ENCODE data around the gene FOXP4.

The FOXP4 gene

GRCh38 chr6:41530476-41530875 is 15.7 kb upstream of the FOXP4 start:
- no peak for DNase-seq
- peaks cover 46% of the 10 kb centered on the region for H3K4me1 Mint-ChIP-seq
- no peak overlapping the region for H3K27ac Mint-ChIP-seq
- peaks cover 96% of the 10 kb centered on the region for H3K27me3 Mint-ChIP-seq
- CTCF ChIA-PET = no interaction called here
- H3K36me3 Mint-ChIP-seq = peaks cover 2% of the 10 kb centered on the region
- H3K4me3 Mint-ChIP-seq = no peak overlapping the region
- no peaks in the 10 kb centered on the region for H3K9me3 Mint-ChIP-seq

- H3K27me3 Mint-ChIP-seq = peaks cover 96% of the 10 kb centered on the region
- H3K4me1 Mint-ChIP-seq = peaks cover 46% of the 10 kb centered on the region
- peak overlapping the region; percentile 94 for H3K27ac Mint-ChIP-seq
- CTCF ChIA-PET = no interaction called here
- DNase-seq = no peak
- peak overlapping the region; percentile 75 for H3K4me3 Mint-ChIP-seq
- peaks cover 2% of the 10 kb centered on the region for H3K36me3 Mint-ChIP-seq
- H3K9me3 Mint-ChIP-seq = no peaks in the 10 kb centered on the region
Measured at GRCh38 chr6:41531016-41531415, 15.2 kb upstream of the FOXP4 start.

GRCh38 chr6:41531591-41532582 is 14.3 kb upstream of the FOXP4 start:
- Mint-ChIP-seq H3K27ac (peak overlapping the region; percentile 94), H3K4me3 (peak overlapping the region; percentile 75), H3K27me3 (peaks cover 96% of the 10 kb centered on the region), H3K36me3 (peaks cover 2% of the 10 kb centered on the region), H3K9me3 (no peaks in the 10 kb centered on the region), H3K4me1 (peaks cover 50% of the 10 kb centered on the region)
- CTCF ChIA-PET = interaction anchor here (1.1 kb wide), 1 partner anchor 57 kb away, joined by 3 read pairs; no protein-coding TSS in a partner anchor
- peak; percentile 77 for DNase-seq

- peaks cover 48% of the 10 kb centered on the region for H3K4me1 Mint-ChIP-seq
- CTCF ChIA-PET = no interaction called here
Measured at GRCh38 chr6:41535766-41536165, 10.4 kb upstream of the FOXP4 start.

GRCh38 chr6:41536795-41537758 is 9.1 kb upstream of the FOXP4 start:
- H3K36me3 Mint-ChIP-seq = peaks cover under 1% of the 10 kb centered on the region
- no peak for DNase-seq
- CTCF ChIA-PET = interaction anchor here (1.0 kb wide), 1 partner anchor 7 kb away, joined by 3 read pairs; no protein-coding TSS in a partner anchor
- H3K27ac Mint-ChIP-seq = no peak overlapping the region
- peaks cover 93% of the 10 kb centered on the region for H3K27me3 Mint-ChIP-seq
- no peak overlapping the region for H3K4me3 Mint-ChIP-seq
- H3K4me1 Mint-ChIP-seq = peaks cover 35% of the 10 kb centered on the region
- no peaks in the 10 kb centered on the region for H3K9me3 Mint-ChIP-seq

More at GRCh38 chr6:41535766-41536165, 10.4 kb upstream of the FOXP4 start:
- Mint-ChIP-seq H3K27ac (no peak overlapping the region), H3K27me3 (peaks cover 95% of the 10 kb centered on the region), H3K4me3 (no peak overlapping the region), H3K9me3 (no peaks in the 10 kb centered on the region), H3K36me3 (peaks cover 2% of the 10 kb centered on the region)
- no peak for DNase-seq

- Mint-ChIP-seq H3K9me3 (no peaks in the 10 kb centered on the region), H3K27ac (no peak overlapping the region), H3K27me3 (peaks cover 94% of the 10 kb centered on the region), H3K4me3 (no peak overlapping the region), H3K36me3 (no peaks in the 10 kb centered on the region), H3K4me1 (peaks cover 19% of the 10 kb centered on the region)
- no peak for DNase-seq
- CTCF ChIA-PET = interaction anchor here (1.0 to 1.4 kb wide), 2 partner anchors 9 to 113 kb away, joined by 3 read pairs; no protein-coding TSS in a partner anchor
Measured at GRCh38 chr6:41538556-41539182, 7.5 kb upstream of the FOXP4 start.

GRCh38 chr6:41539204-41539603 is 7.0 kb upstream of the FOXP4 start:
- Mint-ChIP-seq H3K36me3 (no peaks in the 10 kb centered on the region), H3K4me3 (no peak overlapping the region), H3K27ac (no peak overlapping the region), H3K4me1 (peaks cover 16% of the 10 kb centered on the region), H3K9me3 (no peaks in the 10 kb centered on the region), H3K27me3 (peaks cover 94% of the 10 kb centered on the region)
- DNase-seq = no peak
- CTCF ChIA-PET = interaction anchor here (1.4 kb wide), 1 partner anchor 114 kb away, joined by 3 read pairs; no protein-coding TSS in a partner anchor

GRCh38 chr6:41541364-41541763 is 4.8 kb upstream of the FOXP4 start:
- H3K36me3 Mint-ChIP-seq = no peaks in the 10 kb centered on the region
- H3K27me3 Mint-ChIP-seq = peaks cover 93% of the 10 kb centered on the region
- no peaks in the 10 kb centered on the region for H3K9me3 Mint-ChIP-seq
- CTCF ChIA-PET = interaction anchor here (1.3 kb wide), 1 partner anchor 24 kb away, joined by 3 read pairs; no protein-coding TSS in a partner anchor
- no peak for DNase-seq
- H3K4me1 Mint-ChIP-seq = peaks cover 27% of the 10 kb centered on the region
- no peak overlapping the region for H3K4me3 Mint-ChIP-seq
- no peak overlapping the region for H3K27ac Mint-ChIP-seq

GRCh38 chr6:41543087-41543486 is 3.1 kb upstream of the FOXP4 start:
- CTCF ChIA-PET = interaction anchor here (0.7 to 1.1 kb wide), 2 partner anchors 101 to 118 kb away, joined by 3 to 7 read pairs; no protein-coding TSS in a partner anchor
- DNase-seq = no peak
- Mint-ChIP-seq H3K4me1 (peaks cover 24% of the 10 kb centered on the region), H3K27me3 (peaks cover 87% of the 10 kb centered on the region), H3K9me3 (no peaks in the 10 kb centered on the region), H3K27ac (no peak overlapping the region), H3K4me3 (no peak overlapping the region), H3K36me3 (no peaks in the 10 kb centered on the region)

- DNase-seq = no peak
- Mint-ChIP-seq H3K27ac (peak overlapping the region; percentile 31), H3K4me1 (peaks cover 25% of the 10 kb centered on the region), H3K27me3 (peaks cover 89% of the 10 kb centered on the region), H3K9me3 (no peaks in the 10 kb centered on the region), H3K4me3 (peak overlapping the region; percentile 68), H3K36me3 (peaks cover 2% of the 10 kb centered on the region)
- CTCF ChIA-PET = no interaction called here
Measured at GRCh38 chr6:41545247-41545702, 906 bp upstream of the FOXP4 start.

GRCh38 chr6:41546475-41546865 is 289 bp downstream of the FOXP4 start:
- H3K9me3 Mint-ChIP-seq = no peaks in the 10 kb centered on the region
- peaks cover 25% of the 10 kb centered on the region for H3K4me1 Mint-ChIP-seq
- peak; percentile 70 for DNase-seq
- peak overlapping the region; percentile 53 for H3K4me3 Mint-ChIP-seq
- peaks cover 89% of the 10 kb centered on the region for H3K27me3 Mint-ChIP-seq
- CTCF ChIA-PET = no interaction called here
- H3K36me3 Mint-ChIP-seq = peaks cover 2% of the 10 kb centered on the region
- H3K27ac Mint-ChIP-seq = no peak overlapping the region

- CTCF ChIA-PET = no interaction called here
- H3K4me1 Mint-ChIP-seq = peaks cover 25% of the 10 kb centered on the region
- DNase-seq = peak; percentile 49
- peak overlapping the region; percentile 64 for H3K27ac Mint-ChIP-seq
- H3K4me3 Mint-ChIP-seq = peak overlapping the region; percentile 86
- no peaks in the 10 kb centered on the region for H3K9me3 Mint-ChIP-seq
- peaks cover 2% of the 10 kb centered on the region for H3K36me3 Mint-ChIP-seq
- H3K27me3 Mint-ChIP-seq = peaks cover 91% of the 10 kb centered on the region
Measured at GRCh38 chr6:41546866-41547798, 951 bp downstream of the FOXP4 start.

GRCh38 chr6:41547799-41548097 is 1.6 kb downstream of the FOXP4 start:
- H3K36me3 Mint-ChIP-seq = peaks cover 2% of the 10 kb centered on the region
- H3K9me3 Mint-ChIP-seq = no peaks in the 10 kb centered on the region
- CTCF ChIA-PET = no interaction called here
- peaks cover 25% of the 10 kb centered on the region for H3K4me1 Mint-ChIP-seq
- H3K27ac Mint-ChIP-seq = no peak overlapping the region
- H3K4me3 Mint-ChIP-seq = peak overlapping the region; percentile 86
- H3K27me3 Mint-ChIP-seq = peaks cover 92% of the 10 kb centered on the region
- DNase-seq = no peak

Measured in activated naive CD4-positive, alpha-beta T cell treated with anti-CD3 and anti-CD28 coated beads, Interleukin-2, amount 10 ng/mL, durations not matched to agents 7 days and 5 days (primary cell).